HG02884 (cell line): ENCODE data around the gene OR2Y1.
"Not testable (repeated sequence)": the region's sequence is repeated elsewhere in the genome, so short reads cannot be mapped to it uniquely, and the experiment has no call there.

ENCODE experiments used
- ATAC-seq: cut with Tn5 transposase; IDR thresholded peaks from one replicate; pipeline ENCODE4 v1.9.1; 2021; ENCODE audit warnings: mild to moderate bottlenecking, moderate library complexity; ENCODE audit not compliant: unreplicated experiment

Gene OR2Y1

DNA sequence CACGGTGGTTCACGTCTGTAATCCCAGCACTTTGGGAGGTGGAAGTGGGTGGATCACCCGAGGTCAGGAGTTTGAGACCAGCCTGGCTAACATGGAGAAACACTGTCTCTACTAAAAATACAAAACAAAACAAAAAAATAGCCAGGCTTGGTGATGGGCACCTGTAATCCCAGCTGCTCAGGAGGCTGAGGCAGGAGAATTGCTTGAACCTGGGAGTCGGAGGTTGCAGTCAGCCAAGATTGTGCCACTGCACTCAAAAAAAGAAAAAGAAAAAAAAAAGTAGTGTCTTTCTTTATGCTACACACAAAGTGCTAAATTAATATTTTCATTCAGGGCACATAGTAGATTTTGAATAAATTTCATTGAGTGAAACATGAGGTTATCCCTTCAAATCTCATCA, 1.1 kb upstream of the OR2Y1 start:
- not testable (repeated sequence) for ATAC-seq

DNA sequence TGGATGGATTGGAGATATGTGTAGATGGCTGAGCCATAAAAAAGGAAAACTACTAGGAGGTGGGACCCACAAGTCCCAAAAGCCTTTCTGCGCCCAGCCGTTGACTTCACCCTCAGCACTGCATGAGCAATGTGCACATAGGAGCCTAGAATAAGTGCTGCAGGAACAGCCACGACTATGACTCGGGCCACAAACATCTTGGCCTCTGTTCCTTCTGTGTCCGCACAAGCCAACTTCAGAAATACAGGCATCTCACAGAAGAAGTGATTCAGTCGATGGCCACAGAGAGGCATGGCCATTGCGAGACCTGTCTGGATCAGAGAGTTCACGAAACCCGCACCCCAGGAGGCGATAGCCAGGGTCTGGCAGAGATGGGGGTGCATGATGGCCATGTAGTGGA, 587 bp downstream of the OR2Y1 start:
- no peak for ATAC-seq

DNA sequence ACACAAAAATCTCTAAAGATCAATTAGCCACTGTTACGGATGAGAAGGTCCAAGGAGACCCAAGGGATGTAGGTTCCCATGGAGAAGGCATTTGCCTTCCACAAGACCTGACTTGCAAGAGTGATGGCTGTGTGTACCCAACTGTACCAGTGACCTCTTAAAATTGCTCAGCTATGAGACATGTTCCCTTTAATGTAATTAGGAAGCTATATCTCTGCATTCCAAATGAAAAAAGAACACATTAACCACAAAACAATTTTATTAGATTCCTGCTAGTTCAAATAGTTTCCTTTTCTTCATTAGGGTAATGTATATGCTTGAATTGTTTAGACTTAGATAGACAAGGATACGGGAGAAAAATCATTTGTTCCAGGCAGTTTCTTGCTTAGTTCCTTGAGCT, 3.3 kb downstream of the OR2Y1 start:
- no peak for ATAC-seq

DNA sequence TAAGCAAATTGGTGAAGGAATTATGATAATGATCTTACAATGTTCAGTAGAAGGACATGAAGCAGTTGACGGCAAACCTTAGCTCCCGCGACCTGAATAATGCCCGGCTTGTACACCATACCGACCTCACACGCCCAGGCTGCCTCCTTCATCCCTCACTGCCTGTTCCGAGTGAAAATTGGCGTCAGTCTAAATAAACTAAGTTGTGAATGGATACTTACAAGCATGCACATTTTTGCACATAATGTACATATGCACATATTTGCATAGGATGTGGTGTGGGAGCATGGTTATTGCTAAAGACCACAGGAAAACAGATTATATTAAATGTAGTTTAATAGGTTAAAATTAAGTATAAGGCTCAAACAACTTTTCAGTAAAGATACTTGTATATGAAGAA, 14.9 kb downstream of the OR2Y1 start:
- ATAC-seq = no peak

DNA sequence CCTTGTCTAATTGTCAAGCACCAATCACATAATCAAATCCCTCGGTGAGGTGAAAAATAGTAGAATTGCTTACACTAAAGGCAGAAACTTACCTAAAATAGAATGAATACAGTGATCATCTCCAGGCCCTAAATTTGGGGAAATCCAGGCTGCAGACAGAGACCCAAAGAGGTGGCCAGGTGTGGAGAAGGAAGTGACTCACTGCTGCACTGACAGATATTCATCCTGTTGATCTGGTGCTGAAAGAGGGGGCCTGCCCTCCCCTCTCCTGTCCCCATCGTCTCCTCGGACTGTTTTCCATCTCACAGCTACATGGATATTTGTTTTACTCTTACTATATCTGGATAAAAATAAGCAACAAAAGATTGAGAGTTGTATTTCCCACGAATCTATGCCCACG, 15.9 kb downstream of the OR2Y1 start:
- no peak for ATAC-seq

DNA sequence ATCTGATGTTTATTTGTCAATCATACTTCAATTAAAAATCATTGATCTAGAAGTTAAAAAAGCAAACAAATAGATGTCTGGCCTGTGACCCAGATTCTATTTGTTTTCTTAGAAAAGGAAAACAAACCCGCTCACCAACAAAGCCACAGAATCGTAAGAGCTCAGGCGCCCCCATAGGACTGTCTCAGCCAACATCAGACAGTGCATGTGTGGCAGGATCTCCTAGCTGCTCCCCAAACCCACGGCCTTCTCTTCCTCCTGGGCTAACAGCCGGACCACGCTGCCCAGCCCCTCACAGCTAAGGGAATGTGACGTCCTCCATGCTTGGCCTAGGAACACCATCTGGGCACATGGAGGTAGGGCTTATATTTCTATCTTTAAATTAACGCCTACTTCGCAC, 19.4 kb downstream of the OR2Y1 start:
- no peak for ATAC-seq

DNA sequence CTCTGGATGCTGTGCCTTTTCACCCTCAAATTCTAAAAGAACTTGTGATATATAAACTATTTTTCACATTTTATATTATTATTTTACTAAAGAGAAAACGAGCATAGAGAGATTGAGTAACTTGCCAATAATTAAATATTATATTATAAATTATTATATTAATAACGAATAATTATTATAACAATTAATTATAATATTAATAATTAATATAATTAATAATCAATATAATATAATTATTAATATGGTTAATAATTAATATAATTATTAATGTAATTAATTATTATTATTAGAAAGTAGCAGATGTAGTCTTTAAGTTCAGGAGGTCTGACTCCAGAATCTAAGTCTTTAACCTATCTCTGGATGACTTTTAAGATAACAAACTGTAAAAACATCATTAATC, 20.1 kb downstream of the OR2Y1 start:
- no peak for ATAC-seq

DNA sequence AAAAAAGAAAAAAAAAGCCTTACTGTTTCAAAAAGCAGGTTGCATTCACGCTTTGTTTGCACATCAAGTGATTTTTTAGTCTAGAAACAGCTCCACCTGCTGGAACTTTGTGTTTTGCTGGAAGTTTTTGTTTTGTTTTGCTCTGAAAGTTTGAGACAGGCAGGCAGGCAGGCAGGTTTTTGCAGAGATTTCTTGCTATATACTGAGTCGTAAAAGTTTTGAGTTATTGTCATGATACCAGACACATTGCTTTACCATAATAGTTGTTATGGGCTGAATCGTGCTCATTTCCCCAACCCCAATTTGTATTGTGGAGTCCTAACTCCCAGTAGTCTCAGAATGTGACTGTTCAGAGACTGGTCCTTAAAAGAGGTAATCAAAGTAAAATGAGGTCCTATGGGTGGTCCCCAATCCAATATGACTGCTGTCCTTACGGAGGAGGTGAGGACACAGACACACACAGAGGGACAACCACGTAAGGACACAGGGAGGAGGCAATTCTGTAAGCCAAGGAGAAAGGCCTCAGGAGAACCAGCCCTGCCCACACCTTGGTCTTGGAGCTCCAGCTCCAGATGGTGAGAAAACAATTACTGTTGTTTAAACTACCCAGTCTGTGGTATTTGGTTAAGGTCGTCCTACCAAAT, 20.9 kb downstream of the OR2Y1 start:
- ATAC-seq = no peak

DNA sequence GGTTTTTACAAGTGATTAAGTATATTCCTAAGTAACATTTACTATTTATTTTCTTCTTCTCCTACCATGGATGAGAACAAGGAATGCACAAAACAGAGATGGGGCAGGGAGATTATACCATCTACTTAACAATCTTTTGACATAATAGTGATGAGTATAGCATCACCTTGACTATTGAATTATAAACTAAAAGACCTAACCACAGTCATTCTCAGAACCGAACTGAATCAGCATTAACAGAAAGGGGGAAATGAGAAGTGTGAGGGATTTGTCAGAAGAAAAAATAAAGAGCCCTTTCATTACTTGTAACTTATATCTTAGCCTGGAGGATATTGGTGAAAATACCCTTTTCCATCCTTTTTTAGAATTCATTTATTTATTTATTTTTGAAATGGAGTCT, 21.9 kb downstream of the OR2Y1 start:
- peak; percentile 79 for ATAC-seq

DNA sequence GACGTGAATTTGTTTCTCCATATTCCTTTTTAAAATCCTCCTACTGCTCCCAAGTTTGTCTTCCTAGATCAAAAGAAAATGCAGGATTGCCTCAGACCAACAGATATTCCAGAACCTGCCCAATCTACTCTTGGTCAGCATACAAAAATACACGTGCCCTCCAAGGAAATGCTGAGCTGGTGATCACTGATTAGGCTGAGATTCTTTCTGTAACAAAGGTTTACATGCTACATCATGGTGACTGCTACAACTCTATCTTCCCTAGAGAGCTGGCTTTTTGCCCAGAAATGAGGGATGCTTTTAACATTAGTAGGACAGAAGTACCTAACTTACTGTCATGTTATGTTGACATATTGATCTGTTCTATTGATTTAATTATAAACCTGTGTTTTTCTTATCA, 35.5 kb downstream of the OR2Y1 start:
- ATAC-seq = no peak

DNA sequence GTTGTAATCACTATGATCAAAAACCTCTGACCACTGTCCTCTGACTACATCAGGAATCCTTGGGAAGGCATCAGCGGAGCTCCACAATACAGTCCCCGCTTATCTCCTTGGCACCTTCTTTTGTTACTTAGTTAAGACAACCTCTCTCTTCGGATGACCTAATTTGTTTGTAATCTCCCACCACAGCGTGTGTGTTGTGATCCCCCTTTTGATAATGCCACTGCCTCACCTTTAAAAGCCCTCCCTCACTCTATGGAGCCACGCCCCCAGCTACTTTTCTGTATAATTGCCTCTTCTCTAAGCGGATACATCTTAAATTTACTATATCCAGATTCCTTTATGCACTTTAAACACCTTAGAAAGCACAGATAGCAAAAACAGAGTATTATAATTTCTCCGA, 35.9 kb downstream of the OR2Y1 start:
- ATAC-seq = no peak

DNA sequence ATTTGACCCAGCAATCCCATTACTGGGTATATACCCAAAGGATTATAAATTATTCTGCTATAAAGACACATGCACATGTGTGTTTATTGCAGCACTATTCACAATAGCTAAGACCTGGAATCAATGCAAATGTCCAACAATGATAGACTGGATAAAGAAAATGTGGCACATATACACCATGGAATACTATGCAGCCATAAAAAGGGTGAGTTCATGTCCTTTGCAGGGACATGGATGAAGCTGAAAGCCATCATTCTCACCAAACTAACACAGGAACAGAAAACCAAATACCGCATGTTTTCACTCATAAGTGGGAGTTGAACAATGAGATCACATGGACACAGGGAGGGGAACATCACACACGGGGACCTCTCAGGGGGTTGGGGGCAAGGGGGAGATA, 36.5 kb downstream of the OR2Y1 start:
- not testable (repeated sequence) for ATAC-seq

DNA sequence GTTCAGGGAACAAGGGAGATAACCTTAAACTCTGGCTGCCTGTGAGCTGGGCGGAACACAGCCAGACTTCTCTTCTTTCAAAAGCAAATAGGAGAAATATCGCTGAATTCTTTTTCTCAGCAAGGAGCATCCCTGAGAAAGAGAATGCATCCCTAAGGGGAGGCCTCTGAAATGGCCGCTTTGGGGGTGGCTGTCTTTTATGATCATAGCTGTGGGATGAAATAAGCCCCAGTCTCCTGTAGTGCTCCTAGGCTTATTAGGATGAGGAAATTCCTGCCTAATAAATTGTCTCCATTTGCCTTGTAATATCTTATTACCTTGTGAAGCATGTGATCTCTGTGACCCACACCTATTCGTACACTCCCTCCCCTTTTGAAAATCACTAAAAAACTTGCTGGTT, 39.4 kb downstream of the OR2Y1 start:
- ATAC-seq = not testable (repeated sequence)

DNA sequence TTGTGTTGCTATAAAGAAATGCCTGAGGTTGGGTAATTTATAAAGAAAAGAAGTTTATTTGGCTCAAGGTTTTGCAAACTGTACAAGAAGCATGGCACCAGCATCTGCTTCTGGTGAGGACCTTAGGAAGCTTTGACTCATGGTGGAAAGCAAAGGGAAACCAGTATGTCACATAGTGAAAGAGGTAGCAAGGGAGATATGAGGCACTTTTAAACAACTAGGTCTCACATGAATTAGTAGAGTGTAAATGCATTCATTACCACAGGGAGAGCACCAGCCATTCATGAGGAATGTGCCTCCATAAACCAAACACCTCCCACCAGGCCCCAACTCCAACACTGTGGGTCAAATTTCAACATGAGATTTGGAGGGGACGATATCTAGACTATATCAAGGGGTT, 40.8 kb downstream of the OR2Y1 start:
- ATAC-seq = no peak

DNA sequence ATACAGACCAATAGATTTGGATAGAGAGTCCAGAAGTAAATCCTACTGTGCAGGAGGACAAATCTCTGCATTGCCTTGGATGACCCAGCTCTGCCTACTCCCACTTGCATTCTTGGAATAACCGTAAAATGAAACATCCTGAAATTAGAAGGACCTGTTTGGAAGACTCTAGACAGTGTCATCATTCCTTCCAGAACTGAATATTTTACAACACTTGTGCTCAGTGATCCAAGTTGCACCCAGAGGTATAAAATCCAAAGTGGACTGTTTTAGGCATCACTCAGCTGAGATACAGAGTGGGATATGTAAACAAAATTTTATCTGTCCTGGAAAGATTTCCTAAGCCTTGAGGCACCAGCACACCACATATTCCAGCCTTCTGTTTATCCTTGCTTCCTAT, 43.7 kb downstream of the OR2Y1 start:
- ATAC-seq = no peak

DNA sequence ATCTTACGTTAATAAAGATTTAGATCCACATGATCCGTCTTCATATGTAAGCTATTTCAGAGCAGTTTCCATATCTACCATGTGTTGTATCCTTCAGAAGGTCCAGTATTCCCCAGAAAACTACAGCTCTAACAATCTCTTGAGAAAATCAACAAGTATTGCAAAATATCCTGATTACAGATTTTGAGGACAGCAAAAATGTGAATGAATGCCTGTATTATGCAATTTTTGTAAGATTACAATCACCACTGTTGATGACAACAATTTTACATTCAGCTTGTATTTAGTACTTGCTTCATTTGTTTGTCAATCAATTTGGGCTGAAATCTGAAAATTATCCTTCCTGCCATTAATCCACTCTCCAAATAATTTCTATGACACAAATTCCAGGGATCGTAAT, 47.4 kb downstream of the OR2Y1 start:
- ATAC-seq = no peak

DNA sequence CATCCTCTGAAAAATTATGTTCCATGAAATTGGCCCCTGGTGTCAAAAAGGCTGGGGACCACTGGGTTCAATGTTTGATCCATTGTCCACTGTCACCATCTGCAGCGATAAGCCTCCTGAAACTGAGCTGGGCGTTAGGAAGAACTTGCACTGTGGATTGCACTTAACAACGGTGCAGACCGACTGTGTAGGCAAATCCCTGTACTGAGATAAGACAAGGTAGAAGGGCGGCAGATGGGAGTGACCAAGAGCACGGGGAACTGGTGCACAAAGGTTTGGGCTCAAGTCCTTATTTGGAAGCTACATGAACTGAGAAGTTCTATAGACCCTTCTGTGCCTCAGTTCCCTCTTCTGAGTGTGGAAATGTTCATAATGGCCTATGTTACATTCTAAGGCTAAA, 48.8 kb downstream of the OR2Y1 start:
- no peak for ATAC-seq

DNA sequence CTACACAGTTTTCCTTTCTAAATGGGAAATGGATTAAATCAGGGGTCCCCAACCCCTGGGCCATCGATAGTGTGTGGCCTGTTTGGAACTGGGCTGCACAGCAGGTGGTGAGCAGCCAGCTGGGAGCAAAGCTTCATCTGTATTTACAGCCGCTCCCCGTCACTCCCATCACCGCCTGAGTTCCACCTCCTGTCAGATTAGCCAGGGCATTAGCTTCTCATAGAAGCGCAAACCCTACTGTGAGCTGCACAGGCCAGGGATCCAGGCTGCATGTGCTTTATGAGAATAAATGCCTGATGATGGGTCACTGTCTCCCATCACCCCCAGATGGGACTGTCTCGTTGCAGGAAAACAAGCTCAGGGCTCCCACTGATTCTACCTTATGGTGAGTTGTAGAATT, 49.3 kb downstream of the OR2Y1 start:
- no peak for ATAC-seq

DNA sequence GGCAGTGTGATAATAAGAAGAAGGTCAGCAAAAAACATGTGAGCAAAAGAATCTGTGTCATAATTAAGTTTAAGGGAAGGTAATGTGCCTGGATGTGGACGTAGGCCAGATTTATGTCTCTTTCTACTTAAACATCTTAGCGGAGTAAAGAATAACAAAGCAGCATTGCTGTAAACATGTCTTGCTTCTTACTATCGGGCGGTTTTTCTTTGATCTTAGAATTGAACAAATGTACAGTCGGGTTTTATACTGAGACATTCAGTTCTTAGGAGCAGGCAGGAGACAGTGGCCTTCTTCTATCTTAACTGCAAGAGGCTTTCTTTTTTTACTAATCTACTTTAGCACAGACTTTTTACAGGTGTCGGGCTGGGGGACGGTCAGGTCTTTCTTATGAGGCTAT, 50.1 kb downstream of the OR2Y1 start:
- ATAC-seq = no peak
